Rectal smooth muscle tissue (tissue), 1 donor: ENCODE data around the gene CABLES1.
A peak's percentile ranks its signal among the peaks of the same experiment; 100 is the strongest.

Experiments used
- H3K27ac ChIP-seq: one replicate; pipeline ENCODE4 v1.7.0; 2013; ENCODE audit warnings: low read depth, low read length, inconsistent platforms
- H3K27me3 ChIP-seq: one replicate; pipeline ENCODE4 v1.7.0; 2013; ENCODE audit warnings: low read length; ENCODE audit not compliant: control insufficient read depth, insufficient read depth
- H3K36me3 ChIP-seq: one replicate; pipeline ENCODE4 v1.7.0; 2013; ENCODE audit warnings: low read length; ENCODE audit not compliant: control insufficient read depth, insufficient read depth
- H3K4me1 ChIP-seq: one replicate; pipeline ENCODE4 v1.7.0; 2013; ENCODE audit warnings: low read length; ENCODE audit not compliant: control insufficient read depth, insufficient read depth
- H3K4me3 ChIP-seq: one replicate; pipeline ENCODE4 v1.7.0; 2013; ENCODE audit warnings: low read length
- H3K9ac ChIP-seq: one replicate; pipeline ENCODE4 v1.7.0; 2013; ENCODE audit warnings: low read length

CABLES1 gene

DNA sequence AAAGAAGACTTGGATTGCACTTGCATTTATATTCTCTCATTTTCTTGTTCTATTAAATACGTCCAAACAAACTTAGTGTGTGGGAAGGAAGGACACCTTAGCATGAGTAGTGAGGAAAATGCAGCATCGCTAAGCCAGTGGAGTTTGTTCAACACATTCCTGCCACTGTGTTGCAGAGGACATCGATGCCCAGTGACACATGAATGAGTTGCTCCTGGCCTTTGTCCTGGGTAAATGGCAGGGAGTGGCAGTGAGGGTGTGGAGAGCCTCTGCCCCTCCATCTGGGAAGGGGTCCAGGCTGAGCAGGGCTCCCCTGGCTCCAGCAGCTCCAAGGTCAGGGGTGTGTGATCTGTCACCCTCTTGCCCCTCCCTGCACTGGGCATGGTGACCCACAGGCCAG is 75.9 kb downstream of the CABLES1 start:
- no peak overlapping the region for H3K9ac ChIP-seq
- H3K36me3 ChIP-seq, result no peaks in the 10 kb centered on the region
- no peak overlapping the region for H3K4me3 ChIP-seq
- no peak overlapping the region for H3K27ac ChIP-seq
- no peaks in the 10 kb centered on the region for H3K27me3 ChIP-seq
- no peaks in the 10 kb centered on the region for H3K4me1 ChIP-seq

- Histone ChIP-seq H3K4me1 (no peaks in the 10 kb centered on the region), H3K4me3 (no peak overlapping the region), H3K9ac (no peak overlapping the region), H3K36me3 (no peaks in the 10 kb centered on the region), H3K27me3 (no peaks in the 10 kb centered on the region), H3K27ac (no peak overlapping the region)
These were observed 76.9 kb downstream of the CABLES1 start for GRCh38 chr18:23212161-23212560.

- no peaks in the 10 kb centered on the region for H3K27me3 ChIP-seq
- no peak overlapping the region for H3K4me3 ChIP-seq
- H3K27ac ChIP-seq, result no peak overlapping the region
- H3K4me1 ChIP-seq, result no peaks in the 10 kb centered on the region
- no peak overlapping the region for H3K9ac ChIP-seq
- H3K36me3 ChIP-seq, result no peaks in the 10 kb centered on the region
These were observed 77.9 kb downstream of the CABLES1 start for GRCh38 chr18:23213200-23213599.

GRCh38 chr18:23217781-23218180 is 82.5 kb downstream of the CABLES1 start:
- no peak overlapping the region for H3K27ac ChIP-seq
- H3K9ac ChIP-seq, result no peak overlapping the region
- H3K4me3 ChIP-seq, result no peak overlapping the region
- H3K36me3 ChIP-seq, result no peaks in the 10 kb centered on the region
- H3K4me1 ChIP-seq, result peaks cover 3% of the 10 kb centered on the region
- no peaks in the 10 kb centered on the region for H3K27me3 ChIP-seq

GRCh38 chr18:23220355-23220754 is 85.1 kb downstream of the CABLES1 start:
- Histone ChIP-seq H3K4me3 (no peak overlapping the region), H3K27me3 (no peaks in the 10 kb centered on the region), H3K27ac (no peak overlapping the region), H3K36me3 (no peaks in the 10 kb centered on the region), H3K9ac (no peak overlapping the region), H3K4me1 (peaks cover 3% of the 10 kb centered on the region)

DNA sequence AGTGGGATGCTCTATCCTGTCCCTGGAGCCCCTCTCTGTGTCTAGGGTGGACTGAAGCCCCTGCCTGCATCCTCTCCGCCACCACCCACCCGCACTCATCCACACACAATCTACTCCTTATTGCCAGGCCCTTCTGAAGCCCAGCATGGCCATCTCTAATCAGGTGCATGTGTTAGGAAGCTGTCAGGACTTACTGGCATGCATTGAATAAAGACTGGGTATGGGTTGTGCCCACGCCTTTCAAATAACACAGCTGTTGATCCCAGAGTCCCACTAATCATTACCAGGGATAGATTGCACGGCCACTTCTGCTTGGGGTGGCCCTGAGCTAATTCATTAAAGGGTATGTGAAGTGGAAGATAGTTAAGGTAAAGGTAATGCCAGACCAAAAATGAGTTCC is 88.4 kb downstream of the CABLES1 start:
- Histone ChIP-seq H3K4me1 (peaks cover 18% of the 10 kb centered on the region), H3K9ac (no peak overlapping the region), H3K4me3 (no peak overlapping the region), H3K27ac (no peak overlapping the region), H3K36me3 (no peaks in the 10 kb centered on the region), H3K27me3 (no peaks in the 10 kb centered on the region)

DNA sequence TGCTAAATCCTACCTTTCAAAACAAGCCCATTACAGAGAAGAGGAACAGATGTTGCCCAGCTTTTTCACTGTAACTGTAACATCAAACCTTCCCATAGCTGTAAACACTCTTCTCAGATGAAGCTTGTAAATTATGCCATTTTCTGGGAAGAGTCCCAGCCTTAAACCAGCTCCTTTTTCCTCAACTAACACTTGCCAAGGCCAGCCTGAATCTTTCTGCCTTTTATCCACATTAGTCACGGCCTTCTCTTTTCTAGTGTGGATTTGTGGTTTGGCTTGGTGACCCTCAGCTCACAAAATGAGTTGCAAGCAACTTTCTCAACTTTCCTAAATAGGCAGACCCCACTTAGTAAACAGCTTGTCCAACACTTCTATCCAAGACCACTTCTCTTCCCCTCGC is 90.2 kb downstream of the CABLES1 start:
- H3K27me3 ChIP-seq, result no peaks in the 10 kb centered on the region
- H3K27ac ChIP-seq, result peak overlapping the region; percentile 74
- peaks cover 21% of the 10 kb centered on the region for H3K4me1 ChIP-seq
- H3K4me3 ChIP-seq, result no peak overlapping the region
- no peaks in the 10 kb centered on the region for H3K36me3 ChIP-seq
- H3K9ac ChIP-seq, result no peak overlapping the region

- Histone ChIP-seq H3K27me3 (no peaks in the 10 kb centered on the region), H3K27ac (peak overlapping the region; percentile 53), H3K4me3 (no peak overlapping the region), H3K36me3 (no peaks in the 10 kb centered on the region), H3K9ac (no peak overlapping the region), H3K4me1 (peaks cover 21% of the 10 kb centered on the region)
These were observed 91.1 kb downstream of the CABLES1 start for GRCh38 chr18:23226391-23226790.

DNA sequence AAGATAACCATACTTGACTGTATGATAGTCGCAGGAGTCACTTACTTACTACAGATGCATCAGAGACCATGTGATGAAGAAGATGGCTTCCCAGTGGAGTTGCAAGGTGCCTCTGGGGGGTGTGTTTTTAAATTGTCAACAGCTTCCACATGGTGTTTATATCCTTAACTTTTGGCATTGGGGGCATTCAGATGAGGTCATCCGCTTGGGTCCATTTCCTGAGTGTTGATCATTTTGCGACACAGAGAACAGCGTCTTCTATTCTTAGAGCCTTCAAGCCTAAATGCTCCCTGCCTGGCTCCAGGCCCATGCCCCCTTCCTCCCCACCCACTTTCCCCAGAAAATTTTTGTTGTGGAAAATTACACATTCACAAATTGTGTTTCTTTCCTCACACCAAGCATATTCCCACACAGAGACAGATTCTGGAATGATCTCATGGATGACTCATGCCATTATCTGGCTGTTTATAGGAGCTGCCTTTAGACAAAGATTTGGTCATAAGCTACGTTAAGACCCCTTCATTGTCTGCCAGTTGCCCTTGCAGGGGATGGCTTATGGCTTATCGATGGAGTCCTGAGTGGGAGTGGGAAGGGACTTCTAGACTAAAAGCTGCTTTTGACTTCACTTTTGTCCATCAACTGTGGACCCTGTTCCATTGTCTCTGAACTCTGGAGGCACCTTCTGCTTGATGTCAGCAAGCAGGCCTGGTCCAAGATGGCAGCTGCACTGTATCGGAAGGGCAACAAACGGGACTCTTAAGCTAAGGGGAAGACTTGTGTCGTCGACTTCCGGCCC is 91.8 kb downstream of the CABLES1 start:
- H3K27me3 ChIP-seq, result no peaks in the 10 kb centered on the region
- no peak overlapping the region for H3K9ac ChIP-seq
- no peaks in the 10 kb centered on the region for H3K36me3 ChIP-seq
- H3K4me1 ChIP-seq, result peaks cover 21% of the 10 kb centered on the region
- H3K27ac ChIP-seq, result peak overlapping the region; percentile 53
- no peak overlapping the region for H3K4me3 ChIP-seq

DNA sequence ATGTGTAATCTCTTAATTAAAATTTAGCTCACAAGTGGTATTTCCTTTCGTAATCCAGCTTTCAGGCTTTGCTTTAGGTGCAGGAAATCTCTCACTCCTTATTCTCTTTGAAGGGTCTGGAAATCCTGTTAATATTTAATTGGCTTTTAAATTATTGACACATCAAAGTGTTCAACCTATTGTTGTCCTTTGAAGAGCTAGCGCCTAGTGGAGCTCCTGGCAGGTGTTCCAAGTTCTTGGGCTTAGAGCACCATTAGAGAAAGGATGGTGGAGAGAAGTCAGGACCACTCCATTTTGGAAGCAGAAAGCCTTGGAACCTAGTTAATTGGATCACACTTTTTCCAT is 92.4 kb downstream of the CABLES1 start:
- H3K27ac ChIP-seq, result peak overlapping the region; percentile 53
- H3K36me3 ChIP-seq, result no peaks in the 10 kb centered on the region
- no peak overlapping the region for H3K9ac ChIP-seq
- no peaks in the 10 kb centered on the region for H3K27me3 ChIP-seq
- peaks cover 21% of the 10 kb centered on the region for H3K4me1 ChIP-seq
- H3K4me3 ChIP-seq, result no peak overlapping the region

DNA sequence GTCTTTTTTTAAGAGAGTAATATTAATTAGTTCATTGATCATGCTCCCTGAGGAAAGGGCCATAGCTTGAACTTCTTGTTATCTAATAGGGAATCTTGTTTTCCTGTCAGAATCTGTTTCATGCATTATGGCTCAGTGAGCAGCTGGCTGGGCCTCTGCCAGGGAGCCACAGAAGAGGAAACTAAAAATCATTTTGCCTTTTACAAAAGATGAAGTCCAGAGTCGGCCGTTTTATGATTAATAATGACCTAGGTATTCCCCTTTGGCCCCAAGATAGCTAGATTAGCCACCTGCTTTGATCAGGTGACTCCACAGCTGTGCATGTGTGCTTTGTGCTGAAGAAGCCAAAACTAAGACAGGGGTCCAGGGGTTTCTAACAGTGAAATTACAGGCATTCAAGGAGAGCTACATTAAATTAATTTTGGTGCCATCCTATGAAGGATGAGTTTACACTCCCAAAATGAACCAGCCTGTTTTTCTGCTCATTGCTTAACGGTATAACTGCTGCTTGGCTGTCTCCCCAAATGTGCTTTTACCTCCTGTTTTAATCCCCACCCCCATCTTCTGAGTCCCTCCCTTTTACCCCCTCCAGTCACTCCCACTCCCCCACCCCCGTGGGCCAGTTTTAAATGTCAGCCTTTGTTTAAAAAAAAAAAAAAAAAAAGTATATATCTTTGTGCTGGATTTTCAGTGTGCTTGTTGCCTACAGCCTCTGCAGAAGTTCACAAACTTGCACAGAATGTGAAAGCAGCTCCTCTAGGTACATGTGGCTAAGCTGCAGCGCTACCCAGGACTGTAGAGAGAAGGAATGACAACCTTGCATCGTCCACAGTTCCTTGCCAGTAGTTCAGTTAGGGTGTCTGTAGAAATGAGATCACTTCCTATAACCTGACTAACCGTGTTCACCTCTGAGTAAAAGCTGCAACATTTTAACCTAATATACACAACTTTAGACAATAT is 93.1 kb downstream of the CABLES1 start:
- Histone ChIP-seq H3K4me1 (peaks cover 21% of the 10 kb centered on the region), H3K27ac (peak overlapping the region; percentile 53), H3K27me3 (no peaks in the 10 kb centered on the region), H3K36me3 (no peaks in the 10 kb centered on the region), H3K4me3 (no peak overlapping the region), H3K9ac (no peak overlapping the region)

GRCh38 chr18:23229472-23229871 is 94.2 kb downstream of the CABLES1 start:
- Histone ChIP-seq H3K36me3 (no peaks in the 10 kb centered on the region), H3K27me3 (no peaks in the 10 kb centered on the region), H3K9ac (no peak overlapping the region), H3K4me1 (peaks cover 21% of the 10 kb centered on the region), H3K27ac (no peak overlapping the region), H3K4me3 (no peak overlapping the region)
